Measurements from ENCODE around the gene ALDH3B2.
"Not testable (repeated sequence)": the region's sequence is repeated elsewhere in the genome, so short reads cannot be mapped to it uniquely, and the experiment has no call there.

ALDH3B2 gene, protein sequence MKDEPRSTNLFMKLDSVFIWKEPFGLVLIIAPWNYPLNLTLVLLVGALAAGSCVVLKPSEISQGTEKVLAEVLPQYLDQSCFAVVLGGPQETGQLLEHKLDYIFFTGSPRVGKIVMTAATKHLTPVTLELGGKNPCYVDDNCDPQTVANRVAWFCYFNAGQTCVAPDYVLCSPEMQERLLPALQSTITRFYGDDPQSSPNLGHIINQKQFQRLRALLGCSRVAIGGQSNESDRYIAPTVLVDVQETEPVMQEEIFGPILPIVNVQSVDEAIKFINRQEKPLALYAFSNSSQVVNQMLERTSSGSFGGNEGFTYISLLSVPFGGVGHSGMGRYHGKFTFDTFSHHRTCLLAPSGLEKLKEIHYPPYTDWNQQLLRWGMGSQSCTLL

DNA sequence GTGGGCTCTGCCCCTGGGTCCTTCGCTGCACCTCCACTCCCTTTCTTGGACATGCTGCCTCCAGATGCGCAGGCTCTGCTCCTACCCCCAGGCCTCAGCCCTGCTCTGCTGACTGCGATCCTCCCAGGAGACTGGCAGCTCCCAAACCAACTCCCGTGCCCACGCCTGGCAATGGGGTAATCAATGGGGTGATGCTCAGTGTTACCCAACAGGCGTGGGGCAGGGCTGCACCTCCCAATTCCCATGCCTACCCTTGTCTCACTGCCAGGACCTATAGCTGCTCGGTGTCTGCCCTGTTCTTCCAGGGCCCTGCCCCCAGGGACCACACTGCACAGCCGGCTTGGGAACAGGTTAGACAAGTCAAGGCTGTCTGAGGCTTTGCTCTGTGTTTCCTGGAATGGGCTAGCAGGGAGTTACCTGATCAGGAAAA, at the start of gene ALDH3B2:
TSS of gene ALDH3B2 (minus strand) at position 182 of the 430 bp plus-strand sequence. CDS start 7,688 bp downstream, outside the sequence.
- no peak within 1 kb of the TSS for H3K4me3 Mint-ChIP-seq
- no peaks in the 10 kb centered on the region for H3K4me1 Mint-ChIP-seq (ENCODE audit: low read depth)
- H3K27me3 Mint-ChIP-seq, result peaks cover 6% of the 10 kb centered on the region
- no peaks in the 10 kb centered on the region for H3K36me3 Mint-ChIP-seq (ENCODE audit: low read depth)
- peaks cover 2% of the 10 kb centered on the region for H3K9me3 Mint-ChIP-seq
- DNase-seq, result no peak
- no peak within 1 kb of the TSS for H3K27ac Mint-ChIP-seq

GRCh38 chr11:67723036-67723435, 48.6 kb upstream of the ALDH3B2 start:
- H3K36me3 Mint-ChIP-seq (ENCODE audit: low read depth); DNase-seq; H3K27ac Mint-ChIP-seq; H3K4me3 Mint-ChIP-seq; H3K9me3 Mint-ChIP-seq; H3K27me3 Mint-ChIP-seq: not testable (repeated sequence)
- peaks cover 14% of the 10 kb centered on the region for H3K4me1 Mint-ChIP-seq (ENCODE audit: low read depth)

- DNase-seq; H3K27ac Mint-ChIP-seq; H3K9me3 Mint-ChIP-seq; H3K4me1 Mint-ChIP-seq (ENCODE audit: low read depth); H3K36me3 Mint-ChIP-seq (ENCODE audit: low read depth); H3K4me3 Mint-ChIP-seq: not testable (repeated sequence)
- H3K27me3 Mint-ChIP-seq, result peaks cover 19% of the 10 kb centered on the region
Observed at GRCh38 chr11:67716226-67716625, 41.8 kb upstream of the ALDH3B2 start.

DNA sequence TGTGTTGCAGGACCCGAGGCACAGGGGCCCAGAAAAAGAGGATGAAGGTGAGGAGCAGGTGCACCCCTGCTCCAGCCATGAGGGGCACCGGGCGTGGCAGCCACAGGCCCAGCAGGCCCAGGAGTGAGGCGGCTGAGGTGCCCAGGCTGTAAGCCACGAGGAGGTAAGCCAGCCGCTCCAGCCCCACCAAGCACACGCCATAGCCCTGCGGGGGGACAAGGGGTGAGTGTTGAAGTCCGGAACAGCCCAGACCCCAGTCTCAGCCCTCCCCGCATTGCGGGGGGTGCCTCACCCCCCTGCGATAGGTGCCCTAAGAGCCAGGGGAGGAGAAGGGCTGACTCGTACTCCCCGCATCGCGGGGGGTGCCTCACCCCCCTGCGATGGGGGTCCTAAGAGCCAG, 41.4 kb upstream of the ALDH3B2 start:
- H3K4me1 Mint-ChIP-seq (ENCODE audit: low read depth); H3K36me3 Mint-ChIP-seq (ENCODE audit: low read depth); H3K27ac Mint-ChIP-seq; DNase-seq; H3K9me3 Mint-ChIP-seq; H3K4me3 Mint-ChIP-seq: not testable (repeated sequence)
- peaks cover 19% of the 10 kb centered on the region for H3K27me3 Mint-ChIP-seq

DNA sequence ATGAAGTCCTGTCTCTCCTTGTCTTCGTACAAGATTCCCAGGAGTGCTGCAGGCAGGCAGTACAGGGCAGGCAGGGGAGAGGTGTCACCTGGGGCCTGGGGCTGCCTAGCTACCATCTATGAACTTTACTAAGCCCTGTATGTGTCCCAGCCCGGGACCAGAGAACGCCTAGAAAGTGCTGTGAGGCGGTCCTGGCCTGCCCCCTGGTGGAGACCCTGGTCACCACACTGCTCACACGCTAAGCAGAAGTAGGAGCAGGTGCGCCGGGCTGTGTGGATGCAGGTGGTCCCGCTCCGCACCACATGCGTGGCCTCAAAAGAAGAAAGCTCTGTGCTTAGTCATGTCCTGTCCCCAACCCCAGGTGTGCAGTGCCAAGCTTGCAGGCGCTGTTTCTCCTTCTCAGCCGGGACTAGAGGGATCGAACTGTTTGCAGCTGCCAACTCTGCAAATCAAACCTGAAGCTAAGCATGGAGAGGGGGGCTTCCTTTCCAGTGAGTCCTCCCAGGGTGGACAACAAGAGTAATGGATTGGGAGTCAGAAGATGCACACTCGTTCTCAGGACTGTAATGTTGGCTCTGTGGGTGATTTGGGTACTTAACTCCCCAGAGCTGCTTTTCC, 39.6 kb upstream of the ALDH3B2 start:
- peak; percentile 70 for DNase-seq
- not testable (repeated sequence) for H3K4me3 Mint-ChIP-seq; H3K27ac Mint-ChIP-seq; H3K9me3 Mint-ChIP-seq; H3K4me1 Mint-ChIP-seq (ENCODE audit: low read depth); H3K36me3 Mint-ChIP-seq (ENCODE audit: low read depth)
- peaks cover 23% of the 10 kb centered on the region for H3K27me3 Mint-ChIP-seq

DNA sequence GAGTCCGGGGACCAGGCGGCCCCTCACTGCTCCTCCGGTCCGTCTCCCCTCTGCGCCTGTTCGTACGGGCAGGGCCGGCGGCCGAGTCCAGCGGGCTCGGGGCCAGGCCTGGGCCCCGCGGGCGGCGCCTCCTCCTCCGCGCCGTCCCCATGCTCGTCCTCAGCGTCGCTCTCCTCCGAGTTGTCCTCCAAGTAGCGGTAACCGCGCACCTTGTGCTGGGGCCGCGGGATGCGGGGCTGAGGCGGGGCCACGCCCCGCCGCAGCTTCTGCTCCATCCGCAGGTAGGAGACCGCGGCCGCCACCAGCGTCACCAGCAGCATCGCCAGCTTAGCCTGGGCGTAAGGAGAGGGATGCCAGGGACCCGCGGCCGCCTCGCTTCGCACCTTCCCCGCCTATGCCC, 37.3 kb upstream of the ALDH3B2 start:
- not testable (repeated sequence) for H3K9me3 Mint-ChIP-seq; DNase-seq; H3K36me3 Mint-ChIP-seq (ENCODE audit: low read depth); H3K4me1 Mint-ChIP-seq (ENCODE audit: low read depth); H3K27ac Mint-ChIP-seq; H3K4me3 Mint-ChIP-seq
- peaks cover 22% of the 10 kb centered on the region for H3K27me3 Mint-ChIP-seq

DNA sequence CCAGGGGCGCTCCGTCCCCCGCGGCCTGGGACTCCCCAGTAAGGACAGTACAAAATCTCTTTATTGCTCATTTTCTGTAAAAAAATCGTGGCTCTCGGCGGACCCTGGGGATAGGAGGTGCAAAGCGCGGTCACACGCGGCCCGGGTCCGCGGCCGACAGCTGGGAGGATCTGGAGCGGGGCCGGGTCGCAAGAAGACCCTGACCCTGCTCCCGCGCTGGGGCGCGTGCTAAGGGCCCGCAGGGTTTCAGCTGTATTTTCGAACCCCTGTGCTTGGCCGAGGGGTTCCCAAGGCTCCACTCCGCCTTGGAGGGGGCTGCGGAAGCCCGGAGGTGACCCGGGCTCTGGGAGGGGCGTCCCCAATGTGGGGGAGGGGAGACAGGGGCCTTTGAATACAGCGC, 36.8 kb upstream of the ALDH3B2 start:
- not testable (repeated sequence) for H3K9me3 Mint-ChIP-seq; H3K36me3 Mint-ChIP-seq (ENCODE audit: low read depth); H3K27ac Mint-ChIP-seq; H3K4me1 Mint-ChIP-seq (ENCODE audit: low read depth)
- Mint-ChIP-seq H3K4me3 (peak overlapping the region; percentile 51), H3K27me3 (peaks cover 22% of the 10 kb centered on the region)
- DNase-seq, result peak; percentile 37

DNA sequence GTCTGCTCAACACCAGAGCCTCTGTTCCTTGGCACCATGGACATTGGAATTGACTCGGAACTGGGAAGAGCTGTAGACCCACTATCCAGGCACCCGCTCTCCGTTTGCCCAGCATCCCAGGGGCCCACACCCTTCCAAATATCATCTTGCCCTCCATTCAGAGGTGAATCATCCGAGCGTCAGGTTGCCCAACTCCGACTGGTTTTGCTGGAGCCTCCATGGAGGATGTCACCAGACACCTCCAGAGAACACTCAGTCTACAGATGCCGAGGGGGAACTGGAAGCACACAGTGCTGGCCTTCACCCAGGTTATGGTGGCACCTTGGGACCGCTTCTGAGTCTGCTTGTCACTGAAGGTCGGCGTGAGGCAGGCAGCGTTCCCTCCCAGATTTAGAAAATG, 35.4 kb upstream of the ALDH3B2 start:
- not testable (repeated sequence) for H3K27ac Mint-ChIP-seq; H3K4me3 Mint-ChIP-seq; H3K36me3 Mint-ChIP-seq (ENCODE audit: low read depth); H3K4me1 Mint-ChIP-seq (ENCODE audit: low read depth); H3K9me3 Mint-ChIP-seq; DNase-seq
- H3K27me3 Mint-ChIP-seq, result peaks cover 21% of the 10 kb centered on the region

- Mint-ChIP-seq H3K27me3 (peaks cover 9% of the 10 kb centered on the region), H3K4me1 (ENCODE audit: low read depth) (no peaks in the 10 kb centered on the region), H3K9me3 (no peaks in the 10 kb centered on the region), H3K36me3 (ENCODE audit: low read depth) (no peaks in the 10 kb centered on the region), H3K4me3 (no peak overlapping the region), H3K27ac (no peak overlapping the region)
- DNase-seq, result no peak
Observed at GRCh38 chr11:67705264-67705663, 30.8 kb upstream of the ALDH3B2 start.

DNA sequence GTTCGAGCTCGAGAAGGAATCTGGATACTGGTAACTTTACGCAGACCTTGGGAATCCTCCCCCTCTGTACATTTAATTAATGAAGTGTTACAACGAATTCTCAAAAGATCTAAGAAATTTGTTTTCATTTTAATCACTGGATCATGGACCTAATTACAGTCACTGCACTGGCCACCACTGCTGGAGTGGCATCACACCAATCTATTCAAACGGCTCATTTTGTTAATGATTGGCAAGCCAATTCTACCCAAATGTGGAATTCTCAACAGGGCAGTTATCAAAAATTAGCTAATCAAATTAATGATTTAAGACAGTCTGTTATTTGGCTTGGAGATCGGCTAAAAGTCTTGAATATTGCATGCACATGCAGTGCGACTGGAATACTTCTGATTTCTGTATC, 30.1 kb upstream of the ALDH3B2 start:
- H3K27ac Mint-ChIP-seq, result no peak overlapping the region
- H3K36me3 Mint-ChIP-seq (ENCODE audit: low read depth), result no peaks in the 10 kb centered on the region
- no peak overlapping the region for H3K4me3 Mint-ChIP-seq
- no peaks in the 10 kb centered on the region for H3K4me1 Mint-ChIP-seq (ENCODE audit: low read depth)
- peaks cover 5% of the 10 kb centered on the region for H3K27me3 Mint-ChIP-seq
- H3K9me3 Mint-ChIP-seq, result no peaks in the 10 kb centered on the region
- DNase-seq, result no peak

DNA sequence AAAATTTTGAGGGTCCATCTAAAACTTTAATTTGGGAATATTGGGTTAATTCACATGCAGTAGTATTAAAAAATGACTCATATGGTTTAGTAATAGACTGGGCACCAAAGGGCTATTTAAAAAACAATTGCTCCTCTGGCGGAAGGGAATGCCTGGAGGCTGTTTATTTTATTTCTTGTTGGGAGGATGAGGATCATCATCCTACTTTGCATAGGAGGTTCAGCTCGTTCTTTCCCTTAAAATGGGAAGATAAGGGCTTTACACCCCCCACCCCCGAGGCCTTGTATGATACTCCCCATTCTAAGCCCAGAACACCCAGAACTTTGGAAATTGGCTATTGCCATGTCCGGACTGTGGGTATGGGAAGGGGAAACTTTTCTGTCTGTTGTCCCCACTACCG, 29.3 kb upstream of the ALDH3B2 start:
- not testable (repeated sequence) for H3K27me3 Mint-ChIP-seq; H3K4me3 Mint-ChIP-seq; H3K27ac Mint-ChIP-seq; H3K4me1 Mint-ChIP-seq (ENCODE audit: low read depth); H3K36me3 Mint-ChIP-seq (ENCODE audit: low read depth); DNase-seq; H3K9me3 Mint-ChIP-seq

GRCh38 chr11:67700548-67701262, 26.3 kb upstream of the ALDH3B2 start:
- Mint-ChIP-seq H3K27me3 (no peaks in the 10 kb centered on the region), H3K36me3 (ENCODE audit: low read depth) (no peaks in the 10 kb centered on the region), H3K27ac (no peak overlapping the region), H3K9me3 (no peaks in the 10 kb centered on the region), H3K4me3 (no peak overlapping the region), H3K4me1 (ENCODE audit: low read depth) (no peaks in the 10 kb centered on the region)
- no peak for DNase-seq

DNA sequence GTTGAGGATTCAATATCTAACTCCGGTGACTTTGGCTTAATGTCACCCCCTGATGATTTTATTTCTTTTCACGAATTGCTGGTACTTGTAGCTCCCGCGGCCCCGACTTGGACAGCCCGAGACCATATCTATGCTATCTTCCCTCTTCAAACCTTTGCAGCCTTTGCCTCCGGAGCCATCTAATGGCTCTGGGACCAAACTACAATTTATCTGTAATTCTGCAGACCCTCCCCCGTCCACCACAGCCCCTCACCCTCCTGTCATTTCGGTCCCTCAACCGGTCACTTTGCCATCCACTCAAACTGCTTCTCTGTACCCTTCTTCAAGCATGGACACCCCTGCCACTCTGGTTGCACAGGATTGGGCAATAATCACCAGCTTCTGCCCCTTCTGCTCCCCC, 25.7 kb upstream of the ALDH3B2 start:
- Mint-ChIP-seq H3K9me3 (no peaks in the 10 kb centered on the region), H3K36me3 (ENCODE audit: low read depth) (no peaks in the 10 kb centered on the region), H3K27ac (no peak overlapping the region), H3K4me1 (ENCODE audit: low read depth) (no peaks in the 10 kb centered on the region), H3K27me3 (no peaks in the 10 kb centered on the region), H3K4me3 (no peak overlapping the region)
- DNase-seq, result no peak

DNA sequence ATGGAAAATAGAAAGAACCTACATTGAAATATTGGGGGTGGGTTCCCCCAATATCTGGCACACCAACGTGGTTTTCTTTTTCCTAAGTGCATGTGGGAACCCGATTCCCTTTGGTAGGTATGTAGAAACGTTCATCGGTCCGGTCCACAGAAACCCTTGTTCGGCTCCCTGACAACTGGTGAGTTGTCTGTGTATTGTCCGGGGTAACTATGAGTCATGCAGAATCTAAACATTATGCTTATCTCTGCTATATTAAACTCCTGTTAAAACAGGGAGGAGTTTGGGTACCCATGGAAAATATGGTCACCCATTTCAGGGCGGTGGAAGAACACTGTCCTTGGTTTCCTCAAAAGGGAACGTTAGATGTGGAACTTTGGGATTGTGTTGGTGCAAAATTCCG, 25.1 kb upstream of the ALDH3B2 start:
- Mint-ChIP-seq H3K9me3 (no peaks in the 10 kb centered on the region), H3K4me1 (ENCODE audit: low read depth) (no peaks in the 10 kb centered on the region), H3K36me3 (ENCODE audit: low read depth) (no peaks in the 10 kb centered on the region), H3K27ac (no peak overlapping the region), H3K4me3 (no peak overlapping the region), H3K27me3 (no peaks in the 10 kb centered on the region)
- DNase-seq, result no peak

GRCh38 chr11:67698247-67698646, 23.8 kb upstream of the ALDH3B2 start:
- Mint-ChIP-seq H3K27ac (no peak overlapping the region), H3K9me3 (no peaks in the 10 kb centered on the region), H3K27me3 (no peaks in the 10 kb centered on the region), H3K4me1 (ENCODE audit: low read depth) (no peaks in the 10 kb centered on the region), H3K4me3 (no peak overlapping the region), H3K36me3 (ENCODE audit: low read depth) (no peaks in the 10 kb centered on the region)
- no peak for DNase-seq

Data from activated T-cell treated with anti-CD3 and anti-CD28 coated beads, Interleukin-2, amount 50 U/mL, for 24 hours (primary cell).